Neutrophil (primary cell): ENCODE measurements around the gene CCM2.

Source experiments
- H3K27ac ChIP-seq: fragments of 200-600 bp; sonication (generic); 2 replicates; pipeline ENCODE4 v1.5.1; 2016; ENCODE audit warnings: mild to moderate bottlenecking, moderate library complexity
- H3K27me3 ChIP-seq: fragments of 200-600 bp; sonication (generic); 2 replicates; pipeline ENCODE4 v1.6.0; 2016; ENCODE audit warnings: mild to moderate bottlenecking
- H3K36me3 ChIP-seq: fragments of 200-600 bp; sonication (generic); 2 replicates; pipeline ENCODE4 v1.5.1; 2017
- H3K4me1 ChIP-seq, 2 experiments: fragments of 200-600 bp in 1 of 2; sonication (generic) in 1 of 2; 1 replicate in 1 of 2; 2 replicates in 1 of 2; pipeline versions ENCODE4 v1.5.1 to v1.6.1; 2013 to 2016; ENCODE audit warnings: low read depth in 1 of 2, low read length in 1 of 2, mild to moderate bottlenecking in 1 of 2, moderate library complexity in 1 of 2; ENCODE audit not compliant: control insufficient read depth in 1 of 2, insufficient read depth in 1 of 2
- H3K4me3 ChIP-seq, 2 experiments: fragments of 200-600 bp in 1 of 2; sonication (generic) in 1 of 2; 1 replicate in 1 of 2; 2 replicates in 1 of 2; pipeline ENCODE4 v1.5.1; 2013 to 2016; ENCODE audit warnings: low read depth in 1 of 2, low read length in 1 of 2, mild to moderate bottlenecking in 1 of 2, moderate library complexity in 1 of 2
- H3K9me3 ChIP-seq: fragments of 200-600 bp; sonication (generic); 2 replicates; pipeline ENCODE4 v1.5.1; 2016
- CTCF ChIP-seq: fragments of 200-600 bp; sonication (generic); IDR thresholded peaks from 2 replicates; pipeline ENCODE4 v1.5.1; 2016; ENCODE audit warnings: antibody characterized with exemption

The CCM2 gene

GRCh38 chr7:45102785-45103712 lies 103.0 kb downstream of the CCM2 start:
- peaks cover 98% of the 10 kb centered on the region for H3K36me3 ChIP-seq
- no peak overlapping the region for H3K4me3 ChIP-seq
- TF ChIP-seq CTCF: no peak
- H3K4me1 ChIP-seq: no peaks in the 10 kb centered on the region
- no peaks in the 10 kb centered on the region for H3K9me3 ChIP-seq
- no peaks in the 10 kb centered on the region for H3K27me3 ChIP-seq
- H3K27ac ChIP-seq: no peak overlapping the region

- TF ChIP-seq CTCF: no peak
- peaks cover 99% of the 10 kb centered on the region for H3K36me3 ChIP-seq
- H3K27ac ChIP-seq: no peak overlapping the region
- H3K4me3 ChIP-seq: no peak overlapping the region
- H3K9me3 ChIP-seq: no peaks in the 10 kb centered on the region
- H3K4me1 ChIP-seq: no peaks in the 10 kb centered on the region
- no peaks in the 10 kb centered on the region for H3K27me3 ChIP-seq
These were observed 104.2 kb downstream of the CCM2 start for GRCh38 chr7:45103958-45104843.

- Histone ChIP-seq H3K9me3 (no peaks in the 10 kb centered on the region), H3K36me3 (peaks cover 91% of the 10 kb centered on the region), H3K27me3 (no peaks in the 10 kb centered on the region), H3K4me3 (no peak overlapping the region), H3K4me1 (peaks cover 0 to under 1% of the 10 kb centered on the region in 2 experiments), H3K27ac (no peak overlapping the region)
- no peak for TF ChIP-seq CTCF
These were observed 105.0 kb downstream of the CCM2 start for GRCh38 chr7:45104844-45105587.

- Histone ChIP-seq H3K4me1 (peaks cover 3 to 7% of the 10 kb centered on the region in 2 experiments), H3K4me3 (no peak overlapping the region), H3K27ac (no peak overlapping the region), H3K36me3 (peaks cover 84% of the 10 kb centered on the region), H3K9me3 (no peaks in the 10 kb centered on the region), H3K27me3 (no peaks in the 10 kb centered on the region)
- TF ChIP-seq CTCF: no peak
These were observed 105.7 kb downstream of the CCM2 start for GRCh38 chr7:45105588-45106188.

- no peaks in the 10 kb centered on the region for H3K27me3 ChIP-seq
- H3K9me3 ChIP-seq: no peaks in the 10 kb centered on the region
- peaks cover 73% of the 10 kb centered on the region for H3K36me3 ChIP-seq
- no peak overlapping the region for H3K27ac ChIP-seq
- no peak overlapping the region for H3K4me3 ChIP-seq
- no peak for TF ChIP-seq CTCF
- H3K4me1 ChIP-seq: peaks cover 11 to 15% of the 10 kb centered on the region in 2 experiments
These were observed 106.8 kb downstream of the CCM2 start for GRCh38 chr7:45106820-45107219.
